Uterus (tissue), 4 donors: ENCODE measurements around the gene MYOD1. TPM values are rescaled to one million over a fixed set of nuclear protein-coding genes. Genes with fewer than 3 reads are reported as not detected.

ENCODE experiments used
- DNase-seq, 2 donors: peaks; one replicate each; pipeline ENCODE4 v3.0.0-alpha.2; 2019 to 2020
- H3K27ac ChIP-seq, 2 donors: fragments of 200-600 bp; sonication (generic); 1 replicate in 1 of 2; 2 replicates in 1 of 2; pipeline ENCODE4 v1.5.1; 2016 to 2018
- H3K27me3 ChIP-seq, 2 donors: fragments of 200-600 bp; sonication (generic); one replicate each; pipeline ENCODE4 v1.5.1; 2018 to 2019; ENCODE audit warnings: control low read depth in 1 of 2
- H3K36me3 ChIP-seq, 2 donors: fragments of 200-600 bp; sonication (generic); one replicate each; pipeline ENCODE4 v1.5.1; 2019; ENCODE audit warnings: control low read depth in 1 of 2
- H3K4me1 ChIP-seq, 2 donors: fragments of 200-600 bp; sonication (generic); one replicate each; pipeline ENCODE4 v1.5.1; 2018 to 2019; ENCODE audit warnings: control low read depth in 1 of 2
- H3K4me3 ChIP-seq, 2 donors: fragments of 200-600 bp; sonication (generic); 1 replicate in 1 of 2; 2 replicates in 1 of 2; pipeline ENCODE4 v1.5.1; 2018 to 2019; ENCODE audit warnings: mild to moderate bottlenecking in 1 of 2
- H3K9me3 ChIP-seq, 2 donors: fragments of 200-600 bp; sonication (generic); one replicate each; pipeline ENCODE4 v1.5.1; 2019; ENCODE audit warnings: control low read depth in 1 of 2
- CTCF ChIP-seq, 4 experiments: fragments of 200-600 bp in 2 of 4; fragments of 450-650 bp in 2 of 4; sonication (generic) in 2 of 4; IDR thresholded peaks; one replicate each; pipeline ENCODE4 v1.5.1; 2016 to 2019; ENCODE audit warnings: antibody characterized with exemption in 4 of 4, mild to moderate bottlenecking in 2 of 4, moderate library complexity in 1 of 4
- POLR2A ChIP-seq, 2 donors: fragments of 450-650 bp; IDR thresholded peaks; one replicate each; pipeline ENCODE4 v1.6.1; 2016; ENCODE audit warnings: antibody characterized with exemption in 2 of 2, mild to moderate bottlenecking in 1 of 2, moderate library complexity in 1 of 2
- intact Hi-C: fragments of 100-400 bp; cut with DNase I; formaldehyde crosslinking; loops from one replicate; pipeline ENCODE4 v1.15.1; 2023; ENCODE audit warnings: low total_unique reads
- total RNA-seq, 4 donors: library from RNA; depleted of rRNA in 3 of 4; stranded (reverse); fragments of >200 nt in 3 of 4; gene quantifications; one replicate each; pipeline versions ENCODE4 v1.1.0 to v1.2.4, GENCODE V29; 2014 to 2023
- donor health status: DM: yes; HTN: yes; CAD: no.

The MYOD1 gene
- total RNA-seq, 4 donors from 2014 or later: not detected

- no peak for DNase-seq
- Histone ChIP-seq H3K27me3 (no peaks in the 10 kb centered on the region), H3K27ac (no peak overlapping the region), H3K4me3 (no peak overlapping the region), H3K9me3 (no peaks in the 10 kb centered on the region), H3K4me1 (no peaks in the 10 kb centered on the region), H3K36me3 (no peaks in the 10 kb centered on the region)
- TF ChIP-seq CTCF (IDR thresholded peaks at IDR 0.05) (no peak), POLR2A (IDR thresholded peaks at IDR 0.05) (no peak)
- intact Hi-C loops: no loop called here
These were observed 45.3 kb downstream of the MYOD1 start for GRCh38 chr11:17764446-17765218.

DNA sequence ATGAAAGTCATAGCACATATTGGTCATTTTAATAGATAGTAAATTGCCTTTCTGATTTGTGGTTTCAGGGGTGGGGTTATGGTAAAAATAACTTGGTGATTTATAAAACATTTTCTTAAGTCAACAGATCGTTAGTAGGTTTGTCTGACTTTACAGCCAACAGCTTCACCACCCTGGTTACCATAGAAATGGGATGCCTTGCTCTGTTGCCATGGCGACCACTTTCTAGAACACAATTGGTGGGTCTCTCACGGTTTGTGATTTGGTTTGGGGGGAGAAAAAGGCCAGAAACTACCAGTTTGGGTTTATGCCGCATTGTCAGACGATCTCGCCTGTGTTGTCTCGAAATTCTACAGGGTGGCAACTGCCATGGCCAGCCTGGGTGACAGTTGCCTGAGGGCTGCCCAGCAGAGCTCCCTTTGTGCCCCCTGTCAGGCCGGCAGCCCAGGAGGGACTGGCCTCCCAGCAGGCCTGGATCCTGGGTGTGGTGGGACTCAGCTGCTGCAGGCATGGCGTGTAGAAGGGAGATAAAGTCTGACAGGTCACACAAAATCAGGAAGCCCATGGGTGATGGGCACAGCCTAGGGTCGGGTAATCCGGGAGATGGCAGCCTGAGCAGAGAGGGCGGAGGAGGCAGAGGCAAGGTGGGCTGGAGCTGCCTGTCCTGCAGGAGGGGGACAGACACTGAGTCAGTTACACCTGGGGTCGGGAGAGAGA, 46.1 kb downstream of the MYOD1 start:
- no peak for TF ChIP-seq CTCF (IDR thresholded peaks at IDR 0.05)
- TF ChIP-seq POLR2A (IDR thresholded peaks at IDR 0.05): no peak
- H3K36me3 ChIP-seq: no peaks in the 10 kb centered on the region
- no peaks in the 10 kb centered on the region for H3K4me1 ChIP-seq
- intact Hi-C loops: no loop called here
- no peak for DNase-seq
- no peak overlapping the region for H3K4me3 ChIP-seq
- H3K9me3 ChIP-seq: no peaks in the 10 kb centered on the region
- H3K27me3 ChIP-seq: no peaks in the 10 kb centered on the region
- no peak overlapping the region for H3K27ac ChIP-seq

GRCh38 chr11:17766073-17766359, 46.6 kb downstream of the MYOD1 start:
- TF ChIP-seq POLR2A (IDR thresholded peaks at IDR 0.05) (no peak), CTCF (IDR thresholded peaks at IDR 0.05) (no peak)
- Histone ChIP-seq H3K27ac (no peak overlapping the region), H3K4me3 (no peak overlapping the region), H3K9me3 (no peaks in the 10 kb centered on the region), H3K4me1 (no peaks in the 10 kb centered on the region), H3K27me3 (no peaks in the 10 kb centered on the region), H3K36me3 (no peaks in the 10 kb centered on the region)
- intact Hi-C loops: no loop called here
- DNase-seq: no peak

GRCh38 chr11:17766590-17766989, 47.2 kb downstream of the MYOD1 start:
- intact Hi-C loops: no loop called here

More at GRCh38 chr11:17766590-17766989, 47.2 kb downstream of the MYOD1 start:
- Histone ChIP-seq H3K27ac (no peak overlapping the region), H3K9me3 (no peaks in the 10 kb centered on the region), H3K4me3 (no peak overlapping the region), H3K4me1 (no peaks in the 10 kb centered on the region), H3K27me3 (no peaks in the 10 kb centered on the region), H3K36me3 (no peaks in the 10 kb centered on the region)
- no peak for TF ChIP-seq CTCF (IDR thresholded peaks at IDR 0.05)
- no peak for TF ChIP-seq POLR2A (IDR thresholded peaks at IDR 0.05)
- no peak for DNase-seq
